ENCODE measurements around the gene HIGD2B. TPM values are rescaled to one million over a fixed set of nuclear protein-coding genes. Genes with fewer than 3 reads are reported as not detected.
"Not testable (repeated sequence)": the region's sequence is repeated elsewhere in the genome, so short reads cannot be mapped to it uniquely, and the experiment has no call there.

Gene HIGD2B
- not detected for total RNA-seq
- long read RNA-seq: 0 reads

- peak; percentile 94 for DNase-seq (ENCODE audit: low spot score)
These were observed at the start of gene HIGD2B, which contains the start of gene BBS4 for GRCh38 chr15:72685925-72686794. Gene HIGD2B, minus strand, starts transcription at chr15:72686182. Its CDS starts 9,808 bp downstream, at chr15:72676374. Gene BBS4, plus strand, starts transcription at chr15:72686207. Its CDS starts 21 bp downstream, at chr15:72686228.

GRCh38 chr15:72735111-72735510 lies 49.1 kb upstream of the HIGD2B start:
- DNase-seq (ENCODE audit: low spot score): no peak

GRCh38 chr15:72733941-72734738 lies 48.2 kb upstream of the HIGD2B start:
- no peak for DNase-seq (ENCODE audit: low spot score)

- DNase-seq (ENCODE audit: low spot score): no peak
These were observed 46.5 kb upstream of the HIGD2B start for GRCh38 chr15:72732516-72732915.

- no peak for DNase-seq (ENCODE audit: low spot score)
These were observed 46.1 kb upstream of the HIGD2B start for GRCh38 chr15:72732086-72732485.

- DNase-seq (ENCODE audit: low spot score): no peak
These were observed 42.8 kb upstream of the HIGD2B start for GRCh38 chr15:72728821-72729220.

- not testable (repeated sequence) for DNase-seq (ENCODE audit: low spot score)
These were observed 42.3 kb upstream of the HIGD2B start for GRCh38 chr15:72728249-72728648.

- DNase-seq (ENCODE audit: low spot score): no peak
These were observed 41.2 kb upstream of the HIGD2B start for GRCh38 chr15:72727154-72727553.

- DNase-seq (ENCODE audit: low spot score): not testable (repeated sequence)
These were observed 39.9 kb upstream of the HIGD2B start for GRCh38 chr15:72725851-72726250.

GRCh38 chr15:72725446-72725845 lies 39.5 kb upstream of the HIGD2B start:
- DNase-seq (ENCODE audit: low spot score): no peak

- DNase-seq (ENCODE audit: low spot score): no peak
These were observed 38.0 kb upstream of the HIGD2B start for GRCh38 chr15:72724028-72724427.

- DNase-seq (ENCODE audit: low spot score): no peak
These were observed 36.2 kb upstream of the HIGD2B start for GRCh38 chr15:72722071-72722696.

- DNase-seq (ENCODE audit: low spot score): not testable (repeated sequence)
These were observed 22.7 kb upstream of the HIGD2B start for GRCh38 chr15:72708551-72709303.

GRCh38 chr15:72706266-72706665 lies 20.3 kb upstream of the HIGD2B start:
- DNase-seq (ENCODE audit: low spot score): no peak

- no peak for DNase-seq (ENCODE audit: low spot score)
These were observed 14.1 kb upstream of the HIGD2B start for GRCh38 chr15:72700076-72700475.

GRCh38 chr15:72698938-72699337 lies 13.0 kb upstream of the HIGD2B start:
- no peak for DNase-seq (ENCODE audit: low spot score)

- DNase-seq (ENCODE audit: low spot score): no peak
These were observed 5.0 kb upstream of the HIGD2B start for GRCh38 chr15:72690938-72691337.

GRCh38 chr15:72688697-72689096 lies 2.7 kb upstream of the HIGD2B start:
- DNase-seq (ENCODE audit: low spot score): no peak

- no peak for DNase-seq (ENCODE audit: low spot score)
These were observed 569 bp downstream of the HIGD2B start for GRCh38 chr15:72685301-72685924.

GRCh38 chr15:72682772-72683171 lies 3.2 kb downstream of the HIGD2B start:
- no peak for DNase-seq (ENCODE audit: low spot score)

All from mesenteric fat pad (tissue), 1 donor.